Psoas muscle (tissue), 8 donors: ENCODE measurements around the gene RAD51B. TPM values are rescaled to one million over a fixed set of nuclear protein-coding genes. Genes with fewer than 3 reads are reported as not detected.
A peak's percentile ranks its signal among the peaks of the same experiment; 100 is the strongest.

Experiments used
- ATAC-seq, 4 donors: fragments of 200-7000 bp; cut with Tn5 transposase; one replicate each; pipeline ENCODE4 v1.9.1; 2020; ENCODE audit warnings: moderate library complexity in 3 of 4, mild to moderate bottlenecking in 2 of 4
- DNase-seq, 2 donors: peaks; one replicate each; pipeline ENCODE4 v3.0.0-alpha.2; 2020
- H3K27ac ChIP-seq: fragments of 200-600 bp; one replicate; pipeline ENCODE4 v1.8.0; 2022
- H3K27me3 ChIP-seq, 3 donors: fragments of 200-600 bp in 1 of 3; one replicate each; pipeline versions ENCODE4 v1.6.1 to v1.8.0; 2013 to 2022; ENCODE audit warnings: low read length in 2 of 3, mild to moderate bottlenecking in 2 of 3, moderate library complexity in 1 of 3; ENCODE audit not compliant: insufficient read depth in 3 of 3
- H3K36me3 ChIP-seq, 2 donors: fragments of 200-600 bp in 1 of 2; one replicate each; pipeline versions ENCODE4 v1.6.1 to v1.8.0; 2013 to 2022; ENCODE audit warnings: low read depth in 1 of 2, mild to moderate bottlenecking in 1 of 2, moderate library complexity in 1 of 2; ENCODE audit not compliant: insufficient read depth in 1 of 2
- H3K4me1 ChIP-seq: fragments of 200-600 bp; one replicate; pipeline ENCODE4 v1.8.0; 2022
- H3K4me3 ChIP-seq: fragments of 200-600 bp; one replicate; pipeline ENCODE4 v1.8.0; 2022; ENCODE audit warnings: mild to moderate bottlenecking
- H3K9me3 ChIP-seq: fragments of 200-600 bp; one replicate; pipeline ENCODE4 v1.8.0; 2022
- WGBS, 3 donors: extraction: QIAGEN DNeasy Blood & Tissue Kit; methylation state at CpG; one replicate each; pipeline versions ENCODE4 v1.1.6 to v1.1.7; 2013; 5-methylcytosine and 5-hydroxymethylcytosine counted together
- intact Hi-C, 2 donors: fragments of 100-400 bp; cut with DNase I; formaldehyde crosslinking; loops; one replicate each; pipeline versions ENCODE4 v1.11.0 to v1.14.2; 2022
- polyA plus RNA-seq, 3 donors: library from polyadenylated mRNA; stranded (reverse); fragments of 200-250 nt; gene quantifications; one replicate each; pipeline ENCODE4 v1.2.3, GENCODE V29; 2013
- total RNA-seq, 4 donors: library from RNA; stranded (reverse); fragmentation: NEBNext Ultra II Directional in 2 of 4; extraction: Animal tissue kit (Norgen Biotek cat#: 25700) in 2 of 4; gene quantifications; one replicate each; pipeline versions ENCODE4 v1.2.1 to v1.2.4, GENCODE V29; 2021 to 2023
- TF ChIP-seq, protein P1 (sequence below): fragments of 200-600 bp; IDR thresholded peaks from one replicate; pipeline ENCODE4 v1.8.0; 2022; ENCODE audit warnings: antibody characterized with exemption
- donor health status: healthy with polysubstance abuse.
- donor health status: DM: no; HTN: no; CAD: no; lungs with moderate emphysema.
- donor health status: Bipolar disorder and iron deficiency.
- donor health status: healthy.
- donor health status: DM: yes; HTN: yes; CAD: no.
- donor health status: DM: no; HTN: no; CAD: no.
- donor health status: DM: no; HTN: no; CAD: no.
- donor health status: DM: yes; HTN: yes; CAD: no.

RAD51B gene
- total and polyA plus RNA-seq, 7 donors = 0.60 to 7.2 (median 2.2) TPM

DNA sequence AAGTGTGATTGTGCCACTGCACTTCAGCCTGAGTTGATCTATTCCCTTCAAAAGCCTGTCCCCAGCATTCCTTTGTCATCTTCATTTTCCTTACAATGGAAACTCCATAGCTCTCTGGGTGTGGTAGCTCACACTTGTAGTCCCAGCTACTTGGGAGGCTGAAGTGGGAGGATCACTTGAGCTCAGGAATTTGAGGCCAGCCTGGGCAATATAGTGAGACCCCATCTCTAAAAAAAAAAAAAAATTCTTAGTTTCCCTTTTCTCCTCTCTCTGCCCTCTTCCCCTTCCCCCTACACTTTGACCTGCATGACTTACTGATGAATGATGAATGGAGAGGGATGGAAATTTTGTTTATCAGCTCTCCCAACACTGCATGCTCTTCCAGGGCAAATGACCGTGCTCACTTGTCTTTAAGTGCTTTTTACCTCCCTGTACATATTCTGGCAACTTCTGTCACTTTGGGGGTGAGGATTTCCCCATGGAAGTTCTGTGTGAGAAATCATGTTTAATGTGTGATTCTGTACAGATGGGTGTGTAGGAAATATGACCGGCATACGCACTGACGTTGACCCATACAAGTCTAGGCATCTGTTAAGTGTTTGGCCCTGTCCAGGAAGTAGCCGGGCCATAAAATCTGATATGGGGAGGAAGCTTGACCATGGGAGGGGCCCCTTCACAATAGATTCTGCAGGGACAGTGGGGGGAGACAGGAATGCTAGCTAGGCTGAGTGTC is 907.9 kb downstream of the RAD51B start:
- Histone ChIP-seq H3K9me3 (no peaks in the 10 kb centered on the region), H3K4me1 (no peaks in the 10 kb centered on the region), H3K27ac (peak overlapping the region; percentile 23), H3K27me3 (no peaks in the 10 kb centered on the region), H3K4me3 (no peak overlapping the region), H3K36me3 (no peaks in the 10 kb centered on the region)
- TF ChIP-seq, protein P1, sequence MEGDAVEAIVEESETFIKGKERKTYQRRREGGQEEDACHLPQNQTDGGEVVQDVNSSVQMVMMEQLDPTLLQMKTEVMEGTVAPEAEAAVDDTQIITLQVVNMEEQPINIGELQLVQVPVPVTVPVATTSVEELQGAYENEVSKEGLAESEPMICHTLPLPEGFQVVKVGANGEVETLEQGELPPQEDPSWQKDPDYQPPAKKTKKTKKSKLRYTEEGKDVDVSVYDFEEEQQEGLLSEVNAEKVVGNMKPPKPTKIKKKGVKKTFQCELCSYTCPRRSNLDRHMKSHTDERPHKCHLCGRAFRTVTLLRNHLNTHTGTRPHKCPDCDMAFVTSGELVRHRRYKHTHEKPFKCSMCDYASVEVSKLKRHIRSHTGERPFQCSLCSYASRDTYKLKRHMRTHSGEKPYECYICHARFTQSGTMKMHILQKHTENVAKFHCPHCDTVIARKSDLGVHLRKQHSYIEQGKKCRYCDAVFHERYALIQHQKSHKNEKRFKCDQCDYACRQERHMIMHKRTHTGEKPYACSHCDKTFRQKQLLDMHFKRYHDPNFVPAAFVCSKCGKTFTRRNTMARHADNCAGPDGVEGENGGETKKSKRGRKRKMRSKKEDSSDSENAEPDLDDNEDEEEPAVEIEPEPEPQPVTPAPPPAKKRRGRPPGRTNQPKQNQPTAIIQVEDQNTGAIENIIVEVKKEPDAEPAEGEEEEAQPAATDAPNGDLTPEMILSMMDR = no peak
- intact Hi-C loops = no loop called here
- ATAC-seq = peak in 3 of 4 donors; percentile 35 to 57 (median 38)
- no peak for DNase-seq
- 53 to 61% (median 54%) methylated on average over 5 of the region's 5 CpGs for WGBS, 3 donors

DNA sequence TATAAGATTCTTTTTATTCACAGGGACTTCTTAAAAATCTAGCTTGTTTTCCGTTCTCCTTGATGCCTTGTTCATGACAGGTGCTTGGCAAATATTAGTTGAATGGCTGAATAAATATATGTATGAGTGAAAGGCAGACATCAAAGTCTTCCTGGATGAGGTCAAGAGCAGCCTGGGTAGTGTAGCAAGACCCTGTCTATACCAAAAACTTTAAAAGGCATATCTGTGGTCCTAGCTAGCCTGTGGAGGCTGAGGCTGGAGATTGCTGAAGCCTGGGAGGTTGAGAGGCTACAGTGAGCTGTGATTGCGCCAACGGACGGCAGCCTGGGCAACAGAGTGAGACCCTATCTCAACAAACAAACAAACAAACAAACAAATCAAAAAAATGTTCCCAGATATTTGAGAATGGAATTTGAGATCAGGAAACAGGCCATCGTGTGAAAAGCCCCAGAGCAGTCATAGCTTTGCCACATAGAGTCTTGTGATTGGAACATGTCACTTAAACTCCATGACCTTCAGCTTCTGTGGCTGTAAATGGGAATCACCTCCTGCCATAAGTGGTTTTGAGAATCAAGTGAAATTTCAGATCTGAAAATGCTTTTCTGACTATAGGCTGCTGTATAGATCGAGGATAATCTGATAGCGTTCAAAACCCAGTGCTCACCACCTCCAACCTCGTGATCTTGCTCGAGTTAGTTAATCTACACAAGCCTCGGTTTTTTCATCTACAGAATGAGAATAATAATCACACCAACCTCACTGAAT is 908.9 kb downstream of the RAD51B start:
- no peak for DNase-seq
- TF ChIP-seq, protein P1 = no peak
- intact Hi-C loops = no loop called here
- Histone ChIP-seq H3K27me3 (no peaks in the 10 kb centered on the region), H3K9me3 (no peaks in the 10 kb centered on the region), H3K27ac (no peak overlapping the region), H3K36me3 (no peaks in the 10 kb centered on the region), H3K4me3 (no peak overlapping the region), H3K4me1 (no peaks in the 10 kb centered on the region)
- ATAC-seq = no peak
- WGBS, 3 donors = 82 to 85% (median 84%) methylated on average over 10 of the region's 10 CpGs

DNA sequence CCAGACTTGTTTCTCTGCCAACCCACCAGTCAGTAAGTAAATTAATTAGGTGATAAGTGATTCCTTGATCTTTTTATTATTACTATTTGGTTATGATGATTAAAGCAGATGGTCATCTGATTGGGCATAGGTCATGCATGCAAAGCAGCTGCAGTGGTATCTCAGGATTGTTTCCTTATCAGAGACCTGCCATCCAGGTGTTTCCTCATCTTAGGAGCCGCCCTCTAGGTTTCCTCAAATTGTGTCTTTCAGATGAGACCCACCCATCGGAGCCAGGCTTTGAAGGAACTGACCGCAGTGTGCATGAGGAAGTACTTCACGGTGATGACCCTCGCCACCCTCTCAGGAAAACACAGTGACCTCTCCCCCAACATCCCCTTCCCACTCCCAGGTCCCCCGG is 910.0 kb downstream of the RAD51B start:
- ATAC-seq (peak in 3 of 4 donors; percentile 33 to 40 (median 38)), DNase-seq (no peak)
- Histone ChIP-seq H3K4me1 (no peaks in the 10 kb centered on the region), H3K27me3 (no peaks in the 10 kb centered on the region), H3K9me3 (no peaks in the 10 kb centered on the region), H3K4me3 (no peak overlapping the region), H3K27ac (peak overlapping the region; percentile 53), H3K36me3 (no peaks in the 10 kb centered on the region)
- WGBS, 3 donors = 76 to 80% (median 80%) methylated on average over 6 of the region's 6 CpGs
- TF ChIP-seq, protein P1 = no peak
- intact Hi-C loops = no loop called here

DNA sequence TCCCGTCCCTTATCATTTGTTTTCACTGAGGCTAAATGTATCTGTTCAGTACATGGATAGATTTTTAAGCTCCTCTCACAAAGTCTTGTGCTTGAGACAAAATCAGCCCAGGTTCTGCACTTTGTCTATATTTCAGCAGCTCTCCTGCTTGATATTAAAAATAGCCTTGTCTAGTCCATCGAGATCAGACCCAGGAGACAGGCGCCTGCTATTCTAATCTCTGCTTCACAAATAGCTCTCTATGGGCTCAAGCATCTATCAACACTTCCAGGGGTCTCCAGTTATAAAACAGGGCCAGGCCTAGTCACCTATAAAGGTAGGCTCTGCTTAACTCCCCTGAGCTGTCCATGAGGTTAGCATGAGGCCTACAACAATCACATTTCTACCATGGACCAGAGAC is 910.8 kb downstream of the RAD51B start:
- intact Hi-C loops = no loop called here
- WGBS, 3 donors = 68 to 79% (median 68%) methylated on average over 3 of the region's 3 CpGs
- ATAC-seq (no peak), DNase-seq (no peak)
- H3K4me3 ChIP-seq = no peak overlapping the region
- no peaks in the 10 kb centered on the region for H3K4me1 ChIP-seq
- peak overlapping the region; percentile 53 for H3K27ac ChIP-seq
- H3K36me3 ChIP-seq = no peaks in the 10 kb centered on the region
- H3K9me3 ChIP-seq = no peaks in the 10 kb centered on the region
- no peaks in the 10 kb centered on the region for H3K27me3 ChIP-seq
- TF ChIP-seq, protein P1 = no peak
